Fibroblast of villous mesenchyme (primary cell): ENCODE data around the gene LSMEM2. TPM values are rescaled to one million over a fixed set of nuclear protein-coding genes. Genes with fewer than 3 reads are reported as not detected.
"Not testable (repeated sequence)": the region's sequence is repeated elsewhere in the genome, so short reads cannot be mapped to it uniquely, and the experiment has no call there.

Experiments
- DNase-seq: peaks from one replicate; pipeline ENCODE4 v3.0.0-alpha.2; 2010; ENCODE audit warnings: low read depth
- H3K4me3 ChIP-seq: 2 replicates; pipeline ENCODE4 v1.5.1; 2011; ENCODE audit warnings: low read depth, mild to moderate bottlenecking, low read length
- total RNA-seq: library from RNA; depleted of rRNA; stranded (reverse); fragments of >200 nt; gene quantifications from 2 replicates; pipeline ENCODE4 v1.2.3, GENCODE V29; 2012
- TF ChIP-seq, protein P1 (sequence below): IDR thresholded peaks from 2 replicates; pipeline ENCODE4 v1.5.1; 2012; ENCODE audit warnings: low read depth, mild to moderate bottlenecking, low read length; ENCODE audit not compliant: insufficient read depth

Gene LSMEM2
- total RNA-seq, 1 donor = not detected

DNA sequence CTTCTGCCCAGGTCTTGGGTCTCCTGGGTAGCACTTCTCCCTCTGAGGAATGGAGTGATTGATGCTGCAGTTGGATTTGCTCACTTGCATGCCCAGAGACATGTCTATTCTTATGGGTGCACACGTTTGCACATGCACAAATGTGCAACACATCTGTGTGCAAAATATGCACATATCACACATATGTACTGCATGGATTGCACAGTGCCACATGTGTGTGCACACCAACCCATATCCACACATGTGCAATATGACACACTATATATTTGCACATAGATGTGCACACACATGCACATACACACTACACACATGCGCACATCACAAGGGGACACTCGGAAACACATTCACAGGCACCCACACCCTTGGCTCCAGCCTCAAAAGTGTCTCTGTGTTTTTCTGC lies 10.6 kb upstream of the LSMEM2 start:
- TF ChIP-seq, protein P1, sequence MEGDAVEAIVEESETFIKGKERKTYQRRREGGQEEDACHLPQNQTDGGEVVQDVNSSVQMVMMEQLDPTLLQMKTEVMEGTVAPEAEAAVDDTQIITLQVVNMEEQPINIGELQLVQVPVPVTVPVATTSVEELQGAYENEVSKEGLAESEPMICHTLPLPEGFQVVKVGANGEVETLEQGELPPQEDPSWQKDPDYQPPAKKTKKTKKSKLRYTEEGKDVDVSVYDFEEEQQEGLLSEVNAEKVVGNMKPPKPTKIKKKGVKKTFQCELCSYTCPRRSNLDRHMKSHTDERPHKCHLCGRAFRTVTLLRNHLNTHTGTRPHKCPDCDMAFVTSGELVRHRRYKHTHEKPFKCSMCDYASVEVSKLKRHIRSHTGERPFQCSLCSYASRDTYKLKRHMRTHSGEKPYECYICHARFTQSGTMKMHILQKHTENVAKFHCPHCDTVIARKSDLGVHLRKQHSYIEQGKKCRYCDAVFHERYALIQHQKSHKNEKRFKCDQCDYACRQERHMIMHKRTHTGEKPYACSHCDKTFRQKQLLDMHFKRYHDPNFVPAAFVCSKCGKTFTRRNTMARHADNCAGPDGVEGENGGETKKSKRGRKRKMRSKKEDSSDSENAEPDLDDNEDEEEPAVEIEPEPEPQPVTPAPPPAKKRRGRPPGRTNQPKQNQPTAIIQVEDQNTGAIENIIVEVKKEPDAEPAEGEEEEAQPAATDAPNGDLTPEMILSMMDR = no peak

DNA sequence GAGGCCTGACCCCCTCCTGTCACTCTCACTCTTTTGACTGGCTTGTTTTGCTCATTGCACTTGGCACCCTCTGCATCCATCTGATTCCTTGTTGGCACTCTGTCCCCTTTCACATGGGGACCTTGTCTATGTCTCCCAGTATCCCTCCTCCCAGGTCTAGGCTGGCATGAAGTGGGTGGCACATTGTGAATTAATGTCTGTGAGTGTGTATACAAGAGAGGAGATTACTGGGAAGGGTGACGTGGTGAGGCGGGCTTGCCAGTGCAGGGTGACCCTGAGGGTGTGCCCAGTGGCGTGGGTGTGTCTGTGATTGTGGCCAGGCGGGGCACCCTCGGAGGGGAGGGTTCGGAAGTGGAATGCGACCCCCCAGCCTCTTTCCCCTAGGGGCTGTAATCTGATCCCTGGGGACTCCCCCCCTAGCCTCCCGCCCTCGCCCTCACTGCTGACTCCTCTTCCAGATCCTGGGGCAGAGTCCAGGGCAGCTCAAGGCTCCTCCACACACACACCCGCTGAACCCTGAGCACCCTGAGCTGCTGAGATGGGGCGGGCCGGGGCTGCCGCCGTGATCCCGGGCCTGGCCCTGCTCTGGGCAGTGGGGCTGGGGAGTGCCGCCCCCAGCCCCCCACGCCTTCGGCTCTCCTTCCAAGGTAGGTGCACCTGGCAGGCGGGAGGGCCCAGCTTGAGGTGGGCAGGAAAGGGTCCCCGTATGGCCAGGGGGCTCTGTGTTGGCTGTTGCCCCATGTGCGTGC lies 10.0 kb upstream of the LSMEM2 start, which contains the start of gene SEMA3B:
Gene SEMA3B (plus strand): TSS at position 445 of the 749 bp plus-strand sequence. CDS start 94 bp downstream, at position 539.
- peak; percentile 29 for DNase-seq
- TF ChIP-seq, protein P1 = no peak
- peak within 1 kb of the TSS; percentile 73 for H3K4me3 ChIP-seq

More for the DNA sequence above, 10.6 kb upstream of the LSMEM2 start:
- H3K4me3 ChIP-seq = peak overlapping the region; percentile 73
- DNase-seq = no peak

DNA sequence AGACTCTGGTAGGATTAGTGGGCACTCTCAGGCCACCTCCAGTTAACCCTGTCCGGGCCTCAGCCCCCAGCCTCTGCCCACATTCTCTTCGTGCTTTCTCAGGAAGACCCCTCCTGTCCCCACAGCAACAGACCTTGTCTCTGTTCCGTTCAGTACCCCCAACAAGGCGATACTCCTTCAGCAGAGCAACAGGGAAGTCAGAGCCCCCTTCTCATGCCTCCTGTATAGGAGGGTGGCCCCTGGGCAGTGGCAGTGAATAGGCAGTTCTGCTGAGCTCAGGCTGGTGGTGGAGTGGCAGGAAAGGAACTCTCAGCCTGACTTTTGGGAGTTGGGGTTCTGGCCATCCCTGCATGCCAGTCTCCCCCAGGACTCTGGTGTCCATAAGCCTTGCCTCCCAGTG lies 9.4 kb upstream of the LSMEM2 start:
- TF ChIP-seq, protein P1 = no peak
- peak overlapping the region; percentile 32 for H3K4me3 ChIP-seq
- no peak for DNase-seq

DNA sequence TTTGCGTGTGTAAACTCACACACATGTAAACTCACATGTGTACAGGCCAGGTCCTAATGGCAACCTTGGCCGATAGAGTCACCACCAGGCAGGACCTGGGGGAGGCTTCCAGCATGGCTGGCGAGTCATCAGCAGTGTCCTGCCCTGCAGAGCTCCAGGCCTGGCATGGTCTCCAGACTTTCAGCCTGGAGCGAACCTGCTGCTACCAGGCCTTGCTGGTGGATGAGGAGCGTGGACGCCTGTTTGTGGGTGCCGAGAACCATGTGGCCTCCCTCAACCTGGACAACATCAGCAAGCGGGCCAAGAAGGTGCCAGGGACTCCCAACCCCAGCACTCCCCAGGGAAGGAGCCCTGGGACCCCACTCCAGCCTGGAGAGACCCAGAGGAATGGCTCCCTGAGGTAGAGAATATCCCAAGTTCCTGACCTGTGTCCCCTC lies 8.9 kb upstream of the LSMEM2 start:
- DNase-seq = no peak
- TF ChIP-seq, protein P1 = no peak
- H3K4me3 ChIP-seq = no peak overlapping the region

DNA sequence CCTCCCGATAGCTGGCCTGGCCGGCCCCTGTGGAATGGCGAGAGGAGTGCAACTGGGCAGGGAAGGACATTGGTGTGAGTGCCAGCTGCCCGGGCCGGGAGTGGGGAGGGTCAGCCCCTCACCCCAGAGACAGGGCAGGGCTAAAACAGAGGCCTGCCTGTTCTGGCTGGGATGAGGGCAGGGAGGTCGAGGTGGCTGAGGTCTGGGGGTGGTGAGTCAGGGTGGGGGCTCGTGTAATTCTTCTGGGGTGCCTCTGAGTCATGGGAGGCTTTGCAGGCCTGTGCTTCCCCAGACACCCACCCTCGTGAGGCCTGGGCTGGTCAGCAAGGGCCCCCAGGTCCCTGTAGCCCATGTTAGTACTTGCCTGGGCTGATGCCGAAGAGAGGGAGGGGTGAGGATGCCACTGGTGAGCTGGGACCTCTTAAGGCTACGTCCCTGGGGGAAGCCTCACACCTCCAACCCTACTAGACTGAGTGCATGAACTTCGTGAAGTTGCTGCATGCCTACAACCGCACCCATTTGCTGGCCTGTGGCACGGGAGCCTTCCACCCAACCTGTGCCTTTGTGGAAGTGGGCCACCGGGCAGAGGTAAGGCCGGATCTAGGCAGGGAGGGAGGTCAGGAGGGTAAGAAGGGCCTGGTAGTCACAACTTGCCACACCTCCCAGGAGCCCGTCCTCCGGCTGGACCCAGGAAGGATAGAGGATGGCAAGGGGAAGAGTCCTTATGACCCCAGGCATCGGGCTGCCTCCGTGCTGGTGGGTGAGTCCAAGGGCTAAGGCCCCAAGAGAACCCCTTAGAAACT lies 8.3 kb upstream of the LSMEM2 start:
- no peak for DNase-seq
- TF ChIP-seq, protein P1 = no peak
- no peak overlapping the region for H3K4me3 ChIP-seq

DNA sequence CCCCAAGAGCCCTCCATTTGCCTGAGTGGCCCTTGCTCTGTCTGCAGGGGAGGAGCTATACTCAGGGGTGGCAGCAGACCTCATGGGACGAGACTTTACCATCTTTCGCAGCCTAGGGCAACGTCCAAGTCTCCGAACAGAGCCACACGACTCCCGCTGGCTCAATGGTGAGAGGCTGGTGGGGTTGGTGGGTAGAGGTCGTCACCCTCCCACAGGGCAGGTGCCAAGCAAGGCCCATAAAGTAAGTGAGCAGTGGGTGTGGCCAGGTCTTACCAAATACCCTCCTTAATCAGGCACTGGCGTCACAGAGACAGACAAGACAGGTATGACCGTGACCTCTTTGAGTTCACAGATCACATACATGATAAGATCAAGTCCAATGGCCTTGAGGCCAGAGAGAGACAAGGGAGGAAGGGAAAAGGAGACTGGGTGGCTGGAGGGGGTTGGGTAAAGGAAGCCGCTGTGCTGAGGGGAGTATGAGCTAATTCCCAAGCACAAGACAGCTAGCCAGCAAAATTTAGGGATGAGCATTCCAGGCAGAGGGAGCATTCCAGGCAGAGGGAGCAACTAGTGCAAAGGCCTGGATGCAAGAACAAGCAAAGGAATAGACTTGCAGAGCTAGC lies 7.5 kb upstream of the LSMEM2 start:
- DNase-seq = no peak
- no peak overlapping the region for H3K4me3 ChIP-seq
- TF ChIP-seq, protein P1 = no peak

DNA sequence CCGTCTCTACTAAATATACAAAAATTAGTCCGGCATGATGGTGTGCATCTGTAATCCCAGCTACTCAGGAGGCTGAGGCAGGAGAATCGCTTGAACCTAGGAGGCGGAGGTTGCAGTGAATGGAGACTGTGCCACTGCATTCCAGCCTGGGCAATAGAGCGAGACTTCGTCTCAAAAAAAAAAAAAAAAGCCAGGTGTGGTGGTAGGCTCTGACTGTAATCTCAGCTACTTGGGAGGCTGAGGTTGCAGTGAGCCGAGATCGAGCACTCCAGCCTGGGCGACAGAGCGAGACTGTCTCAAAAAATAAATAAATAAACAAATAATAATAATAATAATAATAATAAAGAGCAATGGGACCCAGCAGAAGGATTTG lies 6.4 kb upstream of the LSMEM2 start:
- not testable (repeated sequence) for H3K4me3 ChIP-seq, DNase-seq
